HCT116 (cell line): Measurements from ENCODE around the gene DIP2C. TPM values are rescaled to one million over a fixed set of nuclear protein-coding genes. Genes with fewer than 3 reads are reported as not detected.

Source experiments
- ATAC-seq: fragments of 200-7000 bp; cut with Tn5 transposase; 2 replicates; pipeline ENCODE4 v1.9.1; 2020; ENCODE audit warnings: mild to moderate bottlenecking, moderate library complexity
- BruUV-seq: library from RNA; stranded (reverse); fragments of 400-500 nt; replicated peaks from 2 replicates; lab custom pipeline; 2021; lab: Mats Ljungman, UMichigan
- CTCF ChIA-PET: fragments of 300-600 bp; sonication (Branson Sonifier 250); formaldehyde crosslinking; loops from one replicate; lab custom pipeline; 2021; ENCODE audit warnings: antibody characterized with exemption; lab: Charles Lee
- POLR2A ChIA-PET: fragments of 300-600, 350-600 bp; sonication (Branson Sonifier 250); formaldehyde crosslinking; loops from one replicate; lab custom pipeline; 2021; ENCODE audit warnings: antibody characterized with exemption; lab: Charles Lee
- RAD21 ChIA-PET, 2 experiments: fragments of 300-600 bp; sonication (Branson Sonifier 250); formaldehyde crosslinking; loops; one replicate each; lab custom pipeline; 2023; ENCODE audit warnings: low total read pairs in 2 of 2; ENCODE audit not compliant: uncharacterized antibody in 2 of 2, unreplicated experiment in 2 of 2, low non-redundant PET in 1 of 2; lab: Charles Lee
- DNase-seq: peaks from one replicate; pipeline ENCODE4 v3.0.0-alpha.2; 2010; ENCODE audit warnings: low read depth, low spot score
- H2AFZ ChIP-seq: fragments of 200-600 bp; shearing (Covaris generic), sonication (generic); 2 replicates; pipeline ENCODE4 v1.6.1; 2017; ENCODE audit warnings: low read depth, mixed run types, mixed read lengths, antibody characterized with exemption, low read length; ENCODE audit not compliant: poor library complexity, severe bottlenecking
- H3K27ac ChIP-seq: 2 replicates; pipeline ENCODE4 v1.5.1; 2012; ENCODE audit warnings: low read depth, low read length
- H3K27me3 ChIP-seq: fragments of 200-600 bp; sonication (generic); 2 replicates; pipeline ENCODE4 v1.6.1; 2016; ENCODE audit warnings: mixed run types, low read length, mixed read lengths; ENCODE audit not compliant: insufficient read depth
- H3K36me3 ChIP-seq, 2 experiments: fragments of 200-500 bp in 1 of 2; fragments of 200-600 bp in 1 of 2; sonication (Bioruptor generic) in 1 of 2; sonication (generic) in 1 of 2; 2 replicates each; pipeline versions ENCODE4 v1.5.1 to v1.6.1; 2014 to 2016; ENCODE audit warnings: low read length in 2 of 2, inconsistent platforms in 1 of 2, mixed read lengths in 1 of 2, mixed run types in 1 of 2; ENCODE audit not compliant: insufficient read depth in 2 of 2, control insufficient read depth in 1 of 2
- H3K4me1 ChIP-seq, 2 experiments: fragments of 200-600 bp in 1 of 2; sonication (generic) in 1 of 2; 2 replicates each; pipeline versions ENCODE4 v1.5.1 to v1.6.1; 2012 to 2017; ENCODE audit warnings: low read length in 2 of 2, inconsistent platforms in 1 of 2, mild to moderate bottlenecking in 1 of 2, mixed read lengths in 1 of 2, mixed run types in 1 of 2, moderate library complexity in 1 of 2; ENCODE audit not compliant: insufficient read depth in 2 of 2, control insufficient read depth in 1 of 2
- H3K4me2 ChIP-seq: fragments of 200-600 bp; sonication (generic); 2 replicates; pipeline ENCODE4 v1.6.1; 2017; ENCODE audit warnings: mixed run types, low read length, mixed read lengths
- H3K4me3 ChIP-seq, 2 experiments: fragments of 200-600 bp in 1 of 2; sonication (generic) in 1 of 2; replicated peaks in 1 of 2; 2 replicates each; pipeline ENCODE4 v1.5.1; 2011 to 2016; ENCODE audit warnings: low read length in 2 of 2, control low read depth in 1 of 2, low read depth in 1 of 2, mild to moderate bottlenecking in 1 of 2, mixed read lengths in 1 of 2, mixed run types in 1 of 2
- H3K79me2 ChIP-seq: fragments of 200-600 bp; sonication (generic); 2 replicates; pipeline ENCODE4 v1.6.1; 2017; ENCODE audit warnings: mild to moderate bottlenecking, mixed run types, low read length, moderate library complexity, mixed read lengths; ENCODE audit not compliant: insufficient read depth
- H3K9ac ChIP-seq: fragments of 200-600 bp; sonication (generic); 2 replicates; pipeline ENCODE4 v1.6.1; 2016; ENCODE audit warnings: low read length, mixed read lengths
- H3K9me2 ChIP-seq: fragments of 200-600 bp; sonication (generic), shearing (Covaris generic); 2 replicates; pipeline ENCODE4 v1.6.1; 2017; ENCODE audit warnings: mixed run types, mild to moderate bottlenecking, moderate library complexity; ENCODE audit not compliant: insufficient read depth
- H3K9me3 ChIP-seq, 2 experiments: fragments of 200-500 bp in 1 of 2; fragments of 200-600 bp in 1 of 2; sonication (Bioruptor generic) in 1 of 2; sonication (generic) in 1 of 2; 2 replicates each; pipeline ENCODE4 v1.6.1; 2014 to 2017; ENCODE audit warnings: low read length in 2 of 2, mixed read lengths in 2 of 2, inconsistent platforms in 1 of 2, low read depth in 1 of 2, mild to moderate bottlenecking in 1 of 2, mixed run types in 1 of 2, moderate library complexity in 1 of 2; ENCODE audit not compliant: control insufficient read depth in 1 of 2, insufficient read depth in 1 of 2
- H4K20me1 ChIP-seq: fragments of 200-600 bp; sonication (generic), shearing (Covaris generic); 2 replicates; pipeline ENCODE4 v1.6.1; 2017; ENCODE audit warnings: mixed run types, mild to moderate bottlenecking, moderate library complexity; ENCODE audit not compliant: insufficient read depth
- CBX3 ChIP-seq: IDR thresholded peaks from 2 replicates; pipeline ENCODE4 v1.6.1; 2012; ENCODE audit warnings: low read depth
- EGR1 ChIP-seq: IDR thresholded peaks from 2 replicates; pipeline ENCODE4 v1.6.1; 2012; ENCODE audit warnings: low read depth
- ELF1 ChIP-seq: IDR thresholded peaks from 2 replicates; pipeline ENCODE4 v1.6.1; 2012; ENCODE audit warnings: low read depth, borderline replicate concordance
- EZH2 ChIP-seq: fragments of 200-600 bp; sonication (generic); IDR thresholded peaks from 2 replicates; pipeline ENCODE4 v1.6.1; 2017; ENCODE audit warnings: antibody characterized with exemption, mixed run types
- JUND ChIP-seq: IDR thresholded peaks from 2 replicates; pipeline ENCODE4 v1.6.1; 2012
- POLR2A ChIP-seq: IDR thresholded peaks from 2 replicates; pipeline ENCODE4 v1.7.0; 2011; ENCODE audit warnings: borderline replicate concordance; ENCODE audit not compliant: insufficient read depth, insufficient read length; ENCODE audit errors: extremely low read depth
- POLR2AphosphoS5 ChIP-seq: IDR thresholded peaks from 2 replicates; pipeline ENCODE4 v1.6.1; 2011; ENCODE audit warnings: mild to moderate bottlenecking, low read depth, low read length, moderate library complexity
- SIN3A ChIP-seq: IDR thresholded peaks from 2 replicates; pipeline ENCODE4 v1.6.1; 2012; ENCODE audit warnings: low read depth
- SP1 ChIP-seq: IDR thresholded peaks from 2 replicates; pipeline ENCODE4 v1.6.1; 2012; ENCODE audit warnings: low read depth
- intact Hi-C: fragments of 100-400 bp; cut with micrococcal nuclease; formaldehyde crosslinking; loops from 2 replicates; pipeline ENCODE4 v1.10.0; 2022
- total RNA-seq: library from RNA; stranded (reverse); gene quantifications from one replicate; pipeline ENCODE4 v1.2.1, GENCODE V29; 2021; ENCODE audit not compliant: unreplicated experiment
- TF ChIP-seq, protein P1 (sequence below): IDR thresholded peaks from 2 replicates; pipeline ENCODE4 v1.6.1; 2012
- TF ChIP-seq, protein P2 (sequence below), 3 experiments: fragments of 200-600 bp in 1 of 3; sonication (generic) in 1 of 3; IDR thresholded peaks in 2 of 3; conservative IDR thresholded peaks in 1 of 3; 2 replicates each; pipeline ENCODE4 v1.5.1; 2012 to 2017; ENCODE audit warnings: low read depth in 2 of 3, low read length in 2 of 3, antibody characterized with exemption in 1 of 3, borderline replicate concordance in 1 of 3, control low read depth in 1 of 3, mild to moderate bottlenecking in 1 of 3, mixed read lengths in 1 of 3, mixed run types in 1 of 3, moderate library complexity in 1 of 3; ENCODE audit not compliant: insufficient read depth in 1 of 3
- TF ChIP-seq, protein P3 (sequence below): IDR thresholded peaks from 2 replicates; pipeline ENCODE4 v1.6.1; 2012
- TF ChIP-seq, protein P4 (sequence below): IDR thresholded peaks from 2 replicates; pipeline ENCODE4 v1.6.1; 2012; ENCODE audit warnings: low read depth

DIP2C gene
- total RNA-seq, 1 experiment from 2014 or later = 15.4 TPM

DNA sequence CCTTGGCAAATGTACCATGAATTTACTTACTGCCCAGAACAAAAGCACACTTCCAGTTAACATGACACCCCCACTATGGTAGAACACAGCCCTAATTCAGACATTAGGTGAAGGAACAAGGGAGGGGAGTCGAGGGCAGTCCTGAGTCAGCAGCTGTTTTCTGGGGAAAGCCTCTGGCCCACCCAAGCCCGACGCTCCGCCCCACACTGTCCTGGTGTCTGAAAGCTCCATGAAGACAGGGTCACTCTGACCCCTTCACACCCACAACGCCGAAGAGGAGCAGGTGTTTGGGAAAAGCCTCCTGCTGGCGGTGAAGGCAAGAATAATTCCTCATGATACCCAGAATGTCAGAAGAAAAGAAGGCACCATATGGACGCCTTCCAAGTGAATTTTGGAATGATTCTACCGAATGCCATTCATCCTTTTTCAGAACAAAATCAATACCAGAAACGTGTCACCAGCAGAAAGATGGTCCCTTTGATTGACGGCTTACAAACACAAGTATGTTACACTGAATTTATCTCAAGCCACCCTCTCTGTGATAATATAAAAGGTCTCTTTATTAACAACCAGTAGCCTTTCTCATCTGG, 172.1 kb downstream of the DIP2C start:
- intact Hi-C loops = no loop called here
- Histone ChIP-seq H3K27ac (no peak overlapping the region), H4K20me1 (no peaks in the 10 kb centered on the region), H3K79me2 (no peaks in the 10 kb centered on the region), H3K9ac (no peak overlapping the region), H3K4me1 (0 out of 4 replicates have a peak, but pooled peaks cover 0 to 2% of the 10 kb centered on the region in 2 experiments), H3K4me2 (no peak overlapping the region), H3K27me3 (no peaks in the 10 kb centered on the region), H3K4me3 (no peak overlapping the region), H3K36me3 (no peaks in the 10 kb centered on the region), H3K9me3 (no peaks in the 10 kb centered on the region), H3K9me2 (no peaks in the 10 kb centered on the region), H2AFZ (no peak overlapping the region)
- BruUV-seq = no TSS peak
- TF ChIP-seq ELF1 (no peak), SIN3A (no peak), EGR1 (no peak), POLR2A (no peak)
- TF ChIP-seq, protein P1, sequence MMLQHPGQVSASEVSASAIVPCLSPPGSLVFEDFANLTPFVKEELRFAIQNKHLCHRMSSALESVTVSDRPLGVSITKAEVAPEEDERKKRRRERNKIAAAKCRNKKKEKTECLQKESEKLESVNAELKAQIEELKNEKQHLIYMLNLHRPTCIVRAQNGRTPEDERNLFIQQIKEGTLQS = no peak
- RAD21 ChIA-PET = no interaction called here
- POLR2A ChIA-PET = no interaction called here
- DNase-seq (no peak), ATAC-seq (no peak; the same call in 1 of the 2 replicates)
- CTCF ChIA-PET = no interaction called here

DNA sequence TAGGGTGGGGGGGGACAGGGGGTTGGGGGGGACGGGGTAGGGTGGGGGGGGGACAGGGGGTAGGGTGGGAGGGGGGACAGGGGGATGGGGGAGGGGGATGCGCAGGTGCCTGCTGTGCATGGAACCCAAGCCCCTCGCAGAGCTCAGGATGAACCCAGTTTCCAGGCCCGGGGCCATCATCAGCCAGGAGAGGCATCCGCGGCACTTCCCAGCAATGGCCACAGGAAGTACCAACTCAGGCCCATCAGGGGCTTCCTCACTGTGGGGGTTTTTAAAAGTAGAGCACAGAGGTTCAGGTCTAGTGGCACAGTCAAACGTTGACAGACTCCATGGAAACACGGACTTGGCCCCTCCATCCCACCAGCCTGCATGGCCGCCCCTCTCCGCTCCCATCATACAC, 172.7 kb downstream of the DIP2C start:
- no peak overlapping the region for H3K27ac ChIP-seq
- DNase-seq = no peak
- CTCF ChIA-PET = no interaction called here
- no peak overlapping the region for H3K9ac ChIP-seq
- RAD21 ChIA-PET = no interaction called here
- H3K4me2 ChIP-seq = no peak overlapping the region
- no peaks in the 10 kb centered on the region for H3K27me3 ChIP-seq
- no peak overlapping the region for H2AFZ ChIP-seq
- H3K4me3 ChIP-seq = no peak overlapping the region
- POLR2A ChIA-PET = no interaction called here
- H3K9me2 ChIP-seq = no peaks in the 10 kb centered on the region
- H3K4me1 ChIP-seq = 0 out of 4 replicates have a peak, but pooled peaks cover 0 to 2% of the 10 kb centered on the region in 2 experiments
- intact Hi-C loops = no loop called here
- no peak for ATAC-seq
- H4K20me1 ChIP-seq = no peaks in the 10 kb centered on the region
- no peaks in the 10 kb centered on the region for H3K9me3 ChIP-seq
- no TSS peak for BruUV-seq
- H3K79me2 ChIP-seq = no peaks in the 10 kb centered on the region
- no peaks in the 10 kb centered on the region for H3K36me3 ChIP-seq
- TF ChIP-seq, protein P2, sequence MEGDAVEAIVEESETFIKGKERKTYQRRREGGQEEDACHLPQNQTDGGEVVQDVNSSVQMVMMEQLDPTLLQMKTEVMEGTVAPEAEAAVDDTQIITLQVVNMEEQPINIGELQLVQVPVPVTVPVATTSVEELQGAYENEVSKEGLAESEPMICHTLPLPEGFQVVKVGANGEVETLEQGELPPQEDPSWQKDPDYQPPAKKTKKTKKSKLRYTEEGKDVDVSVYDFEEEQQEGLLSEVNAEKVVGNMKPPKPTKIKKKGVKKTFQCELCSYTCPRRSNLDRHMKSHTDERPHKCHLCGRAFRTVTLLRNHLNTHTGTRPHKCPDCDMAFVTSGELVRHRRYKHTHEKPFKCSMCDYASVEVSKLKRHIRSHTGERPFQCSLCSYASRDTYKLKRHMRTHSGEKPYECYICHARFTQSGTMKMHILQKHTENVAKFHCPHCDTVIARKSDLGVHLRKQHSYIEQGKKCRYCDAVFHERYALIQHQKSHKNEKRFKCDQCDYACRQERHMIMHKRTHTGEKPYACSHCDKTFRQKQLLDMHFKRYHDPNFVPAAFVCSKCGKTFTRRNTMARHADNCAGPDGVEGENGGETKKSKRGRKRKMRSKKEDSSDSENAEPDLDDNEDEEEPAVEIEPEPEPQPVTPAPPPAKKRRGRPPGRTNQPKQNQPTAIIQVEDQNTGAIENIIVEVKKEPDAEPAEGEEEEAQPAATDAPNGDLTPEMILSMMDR (IDR thresholded peaks at IDR 0.05 in 2 of 3, conservative IDR thresholded peaks at IDR 0.05 in 1 of 3; ENCODE audit: borderline replicate concordance in 1 of 3, insufficient read depth in 1 of 3, low read depth in 2 of 3, low read length in 2 of 3) = no peak
- TF ChIP-seq POLR2A (no peak), EZH2 (no peak), POLR2AphosphoS5 (no peak), JUND (no peak), SP1 (no peak), CBX3 (no peak)
- TF ChIP-seq, protein P3, sequence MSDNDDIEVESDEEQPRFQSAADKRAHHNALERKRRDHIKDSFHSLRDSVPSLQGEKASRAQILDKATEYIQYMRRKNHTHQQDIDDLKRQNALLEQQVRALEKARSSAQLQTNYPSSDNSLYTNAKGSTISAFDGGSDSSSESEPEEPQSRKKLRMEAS = no peak
- TF ChIP-seq, protein P4, sequence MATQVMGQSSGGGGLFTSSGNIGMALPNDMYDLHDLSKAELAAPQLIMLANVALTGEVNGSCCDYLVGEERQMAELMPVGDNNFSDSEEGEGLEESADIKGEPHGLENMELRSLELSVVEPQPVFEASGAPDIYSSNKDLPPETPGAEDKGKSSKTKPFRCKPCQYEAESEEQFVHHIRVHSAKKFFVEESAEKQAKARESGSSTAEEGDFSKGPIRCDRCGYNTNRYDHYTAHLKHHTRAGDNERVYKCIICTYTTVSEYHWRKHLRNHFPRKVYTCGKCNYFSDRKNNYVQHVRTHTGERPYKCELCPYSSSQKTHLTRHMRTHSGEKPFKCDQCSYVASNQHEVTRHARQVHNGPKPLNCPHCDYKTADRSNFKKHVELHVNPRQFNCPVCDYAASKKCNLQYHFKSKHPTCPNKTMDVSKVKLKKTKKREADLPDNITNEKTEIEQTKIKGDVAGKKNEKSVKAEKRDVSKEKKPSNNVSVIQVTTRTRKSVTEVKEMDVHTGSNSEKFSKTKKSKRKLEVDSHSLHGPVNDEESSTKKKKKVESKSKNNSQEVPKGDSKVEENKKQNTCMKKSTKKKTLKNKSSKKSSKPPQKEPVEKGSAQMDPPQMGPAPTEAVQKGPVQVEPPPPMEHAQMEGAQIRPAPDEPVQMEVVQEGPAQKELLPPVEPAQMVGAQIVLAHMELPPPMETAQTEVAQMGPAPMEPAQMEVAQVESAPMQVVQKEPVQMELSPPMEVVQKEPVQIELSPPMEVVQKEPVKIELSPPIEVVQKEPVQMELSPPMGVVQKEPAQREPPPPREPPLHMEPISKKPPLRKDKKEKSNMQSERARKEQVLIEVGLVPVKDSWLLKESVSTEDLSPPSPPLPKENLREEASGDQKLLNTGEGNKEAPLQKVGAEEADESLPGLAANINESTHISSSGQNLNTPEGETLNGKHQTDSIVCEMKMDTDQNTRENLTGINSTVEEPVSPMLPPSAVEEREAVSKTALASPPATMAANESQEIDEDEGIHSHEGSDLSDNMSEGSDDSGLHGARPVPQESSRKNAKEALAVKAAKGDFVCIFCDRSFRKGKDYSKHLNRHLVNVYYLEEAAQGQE = no peak
